DND-41 (cell line): ENCODE data around the gene ITPR2.

Source experiments
- ATAC-seq: fragments of 200-7000 bp; cut with Tn5 transposase; 3 replicates; pipeline ENCODE4 v1.9.1; 2021; ENCODE audit warnings: low read depth; ENCODE audit not compliant: insufficient read depth
- DNase-seq: peaks from one replicate; pipeline ENCODE4 v3.0.0-alpha.2; 2020
- H2AFZ ChIP-seq: 2 replicates; pipeline ENCODE4 v1.6.0; 2012; ENCODE audit warnings: low read depth, low read length
- H3K27ac ChIP-seq: 2 replicates; pipeline ENCODE4 v1.5.1; 2012; ENCODE audit warnings: low read length, inconsistent platforms
- H3K27me3 ChIP-seq: fragments of 200-600 bp; sonication (generic); 2 replicates; pipeline ENCODE4 v1.6.0; 2012; ENCODE audit warnings: low read length, mild to moderate bottlenecking, inconsistent platforms; ENCODE audit not compliant: insufficient read depth, poor library complexity
- H3K36me3 ChIP-seq: 2 replicates; pipeline ENCODE4 v1.5.1; 2012; ENCODE audit warnings: low read length, inconsistent platforms; ENCODE audit not compliant: insufficient read depth
- H3K4me1 ChIP-seq: 2 replicates; pipeline ENCODE4 v1.5.1; 2012; ENCODE audit warnings: mild to moderate bottlenecking, low read length; ENCODE audit not compliant: insufficient read depth
- H3K4me2 ChIP-seq: 2 replicates; pipeline ENCODE4 v1.6.0; 2012; ENCODE audit warnings: mild to moderate bottlenecking, moderate library complexity, low read length, inconsistent platforms; ENCODE audit not compliant: insufficient read depth
- H3K4me3 ChIP-seq, 2 experiments: fragments of 200-600 bp in 1 of 2; shearing (Covaris generic) in 1 of 2; 2 replicates each; pipeline ENCODE4 v1.5.1; 2012 to 2016; ENCODE audit warnings: inconsistent platforms in 2 of 2, low read length in 2 of 2, mild to moderate bottlenecking in 2 of 2, low read depth in 1 of 2, moderate library complexity in 1 of 2
- H3K79me2 ChIP-seq: 2 replicates; pipeline ENCODE4 v1.6.0; 2012; ENCODE audit warnings: low read length, inconsistent platforms; ENCODE audit not compliant: insufficient read depth
- H3K9ac ChIP-seq: 2 replicates; pipeline ENCODE4 v1.6.0; 2012; ENCODE audit warnings: low read depth, mild to moderate bottlenecking, inconsistent platforms, low read length, moderate library complexity
- H3K9me3 ChIP-seq: 2 replicates; pipeline ENCODE4 v1.5.1; 2012; ENCODE audit warnings: low read length, moderate library complexity, mild to moderate bottlenecking, inconsistent platforms; ENCODE audit not compliant: insufficient read depth, severe bottlenecking
- H4K20me1 ChIP-seq: 2 replicates; pipeline ENCODE4 v1.6.0; 2012; ENCODE audit warnings: low read length; ENCODE audit not compliant: insufficient read depth
- CTCF ChIP-seq: IDR thresholded peaks from 2 replicates; pipeline ENCODE4 v1.5.1; 2012; ENCODE audit warnings: borderline replicate concordance, low read length, moderate library complexity, mild to moderate bottlenecking; ENCODE audit not compliant: poor library complexity, severe bottlenecking; ENCODE audit errors: extremely low read depth
- EZH2 ChIP-seq: IDR thresholded peaks from 3 replicates; pipeline ENCODE4 v1.6.1; 2012; ENCODE audit warnings: borderline replicate concordance, low read depth, mild to moderate bottlenecking, moderate library complexity, low read length, inconsistent platforms; ENCODE audit not compliant: severe bottlenecking

Gene ITPR2

GRCh38 chr12:26576266-26576665 is 256.7 kb downstream of the ITPR2 start:
- H3K27ac ChIP-seq, result no peak overlapping the region
- no peak overlapping the region for H2AFZ ChIP-seq
- H3K4me3 ChIP-seq, result no peak overlapping the region
- DNase-seq (no peak), ATAC-seq (no peak)
- H3K4me2 ChIP-seq, result no peak overlapping the region
- no peaks in the 10 kb centered on the region for H4K20me1 ChIP-seq
- H3K27me3 ChIP-seq, result no peaks in the 10 kb centered on the region
- no peak overlapping the region for H3K9ac ChIP-seq
- H3K36me3 ChIP-seq, result peaks cover 44% of the 10 kb centered on the region
- no peaks in the 10 kb centered on the region for H3K4me1 ChIP-seq
- H3K79me2 ChIP-seq, result no peaks in the 10 kb centered on the region
- H3K9me3 ChIP-seq, result no peaks in the 10 kb centered on the region
- TF ChIP-seq EZH2 (no peak), CTCF (no peak)

- TF ChIP-seq CTCF, result no peak
- TF ChIP-seq EZH2, result no peak
- no peak overlapping the region for H3K4me2 ChIP-seq
- H4K20me1 ChIP-seq, result no peaks in the 10 kb centered on the region
- ATAC-seq (no peak), DNase-seq (no peak)
- H3K27me3 ChIP-seq, result no peaks in the 10 kb centered on the region
- no peak overlapping the region for H3K27ac ChIP-seq
- peaks cover 36% of the 10 kb centered on the region for H3K36me3 ChIP-seq
- no peak overlapping the region for H3K9ac ChIP-seq
- no peaks in the 10 kb centered on the region for H3K79me2 ChIP-seq
- no peaks in the 10 kb centered on the region for H3K9me3 ChIP-seq
- no peaks in the 10 kb centered on the region for H3K4me1 ChIP-seq
- H2AFZ ChIP-seq, result no peak overlapping the region
- H3K4me3 ChIP-seq, result no peak overlapping the region
Measured at GRCh38 chr12:26573225-26573909, 259.6 kb downstream of the ITPR2 start.

- Histone ChIP-seq H4K20me1 (no peaks in the 10 kb centered on the region), H3K4me3 (no peak overlapping the region), H3K9ac (no peak overlapping the region), H3K9me3 (no peaks in the 10 kb centered on the region), H3K79me2 (no peaks in the 10 kb centered on the region), H2AFZ (no peak overlapping the region), H3K4me2 (no peak overlapping the region), H3K4me1 (no peaks in the 10 kb centered on the region), H3K27ac (no peak overlapping the region), H3K27me3 (no peaks in the 10 kb centered on the region), H3K36me3 (peaks cover 26% of the 10 kb centered on the region; the same call in 1 of the 2 replicates)
- no peak for ATAC-seq
- DNase-seq, result no peak
- TF ChIP-seq EZH2 (no peak), CTCF (no peak)
Measured at GRCh38 chr12:26572137-26572536, 260.9 kb downstream of the ITPR2 start.

- Histone ChIP-seq H3K9me3 (no peaks in the 10 kb centered on the region), H3K4me3 (no peak overlapping the region), H3K27me3 (no peaks in the 10 kb centered on the region), H3K9ac (no peak overlapping the region), H4K20me1 (no peaks in the 10 kb centered on the region), H2AFZ (no peak overlapping the region), H3K79me2 (no peaks in the 10 kb centered on the region), H3K27ac (no peak overlapping the region), H3K4me2 (no peak overlapping the region), H3K36me3 (peaks cover 20% of the 10 kb centered on the region; the same call in 1 of the 2 replicates), H3K4me1 (no peaks in the 10 kb centered on the region)
- no peak for DNase-seq
- ATAC-seq, result no peak
- TF ChIP-seq CTCF, result no peak
- no peak for TF ChIP-seq EZH2
Measured at GRCh38 chr12:26571560-26571959, 261.4 kb downstream of the ITPR2 start.
